PC-3 (cell line): Measurements from ENCODE around the gene CDIP1. TPM values are rescaled to one million over a fixed set of nuclear protein-coding genes. Genes with fewer than 3 reads are reported as not detected.

Source experiments
- ATAC-seq: fragments of 200-7000 bp; cut with Tn5 transposase; 2 replicates; pipeline ENCODE4 v1.9.1; 2020; ENCODE audit warnings: mild to moderate bottlenecking, moderate library complexity
- BruUV-seq: library from RNA; stranded (reverse); fragments of 400-500 nt; replicated peaks from 2 replicates; lab custom pipeline; 2021; lab: Mats Ljungman, UMichigan
- CTCF ChIA-PET: fragments of 300-600 bp; sonication (Branson Sonifier 250); formaldehyde crosslinking; loops from one replicate; lab custom pipeline; 2022; ENCODE audit warnings: antibody characterized with exemption; lab: Charles Lee
- POLR2A ChIA-PET: fragments of 300-600 bp; sonication (Branson Sonifier 250); formaldehyde crosslinking; loops from one replicate; lab custom pipeline; 2022; ENCODE audit warnings: antibody characterized with exemption; ENCODE audit not compliant: unreplicated experiment; lab: Charles Lee
- DNase-seq: peaks from one replicate; pipeline ENCODE4 v3.0.0-alpha.2; 2015
- H2AFZ ChIP-seq: fragments of 300-600 bp; sonication (generic); 2 replicates; pipeline ENCODE4 v1.6.0; 2016; ENCODE audit warnings: antibody characterized with exemption, low read length
- H3F3A ChIP-seq: fragments of 300-600 bp; sonication (generic); one replicate; pipeline ENCODE4 v1.6.0; 2017; ENCODE audit warnings: antibody characterized with exemption, low read length, control low read depth, mild to moderate bottlenecking; ENCODE audit not compliant: unreplicated experiment
- H3K27ac ChIP-seq: fragments of 300-600 bp; sonication (generic); 2 replicates; pipeline ENCODE4 v1.5.1; 2016; ENCODE audit warnings: mild to moderate bottlenecking, low read length
- H3K27me3 ChIP-seq: fragments of 300-600 bp; sonication (generic); 2 replicates; pipeline ENCODE4 v1.6.1; 2016; ENCODE audit warnings: low read length, mixed read lengths
- H3K36me3 ChIP-seq: fragments of 300-600 bp; sonication (generic); 2 replicates; pipeline ENCODE4 v1.6.1; 2016; ENCODE audit warnings: low read depth, mixed run types, low read length, mixed read lengths
- H3K4me1 ChIP-seq: fragments of 300-600 bp; sonication (generic); 2 replicates; pipeline ENCODE4 v1.5.1; 2016; ENCODE audit warnings: low read length; ENCODE audit not compliant: insufficient read depth
- H3K4me2 ChIP-seq: fragments of 300-600 bp; sonication (generic); 2 replicates; pipeline ENCODE4 v1.6.0; 2016; ENCODE audit warnings: low read length
- H3K4me3 ChIP-seq: fragments of 300-600 bp; sonication (generic); 2 replicates; pipeline ENCODE4 v1.5.1; 2016; ENCODE audit warnings: mild to moderate bottlenecking, low read length, mixed read lengths
- H3K79me2 ChIP-seq: fragments of 300-600 bp; sonication (generic); 2 replicates; pipeline ENCODE4 v1.6.1; 2017; ENCODE audit warnings: low read length, mixed read lengths
- H3K9ac ChIP-seq: fragments of 300-600 bp; sonication (generic); 2 replicates; pipeline ENCODE4 v1.6.0; 2016; ENCODE audit warnings: mild to moderate bottlenecking, low read length
- H3K9me2 ChIP-seq: fragments of 300-600 bp; sonication (generic); replicated peaks from 2 replicates; pipeline ENCODE4 v1.6.1; 2016; ENCODE audit warnings: mixed run types, low read length, mixed read lengths
- H3K9me3 ChIP-seq: fragments of 300-600 bp; sonication (generic); 2 replicates; pipeline ENCODE4 v1.6.1; 2016; ENCODE audit warnings: low read length, mixed read lengths
- H4K20me1 ChIP-seq: fragments of 300-600 bp; sonication (generic); 2 replicates; pipeline ENCODE4 v1.6.1; 2016; ENCODE audit warnings: low read length, mixed read lengths
- EZH2 ChIP-seq: fragments of 300-600 bp; sonication (generic); IDR thresholded peaks from one replicate; pipeline ENCODE4 v1.6.1; 2017; ENCODE audit warnings: antibody characterized with exemption, mild to moderate bottlenecking, low read length; ENCODE audit not compliant: unreplicated experiment
- EZH2phosphoT487 ChIP-seq: fragments of 300-600 bp; sonication (generic); IDR thresholded peaks from 2 replicates; pipeline ENCODE4 v1.6.1; 2018; ENCODE audit warnings: mild to moderate bottlenecking, antibody characterized with exemption, low read length, borderline replicate concordance
- intact Hi-C: fragments of 100-400 bp; cut with micrococcal nuclease; formaldehyde crosslinking; loops from 2 replicates; pipeline ENCODE4 v1.9.0; 2023
- total RNA-seq: library from RNA; depleted of rRNA; stranded (reverse); fragments of >200 nt; gene quantifications from 2 replicates; pipeline ENCODE4 v1.2.3, GENCODE V29; 2014
- TF ChIP-seq, protein P1 (sequence below): fragments of 300-600 bp; sonication (generic); conservative IDR thresholded peaks from 2 replicates; pipeline ENCODE4 v1.5.1; 2017; ENCODE audit warnings: antibody characterized with exemption, low read depth, mild to moderate bottlenecking, low read length

CDIP1 gene
- total RNA-seq, 1 experiment from 2014 or later: 8.7 TPM

- Histone ChIP-seq H3K79me2 (no peaks in the 10 kb centered on the region), H3K4me2 (no peak overlapping the region), H3F3A (no peaks in the 10 kb centered on the region), H3K36me3 (no peaks in the 10 kb centered on the region), H3K9me2 (no peaks in the 10 kb centered on the region), H3K4me1 (peaks cover 11% of the 10 kb centered on the region), H4K20me1 (no peaks in the 10 kb centered on the region), H3K27ac (no peak overlapping the region), H3K9me3 (no peaks in the 10 kb centered on the region), H3K9ac (no peak overlapping the region), H3K4me3 (no peak overlapping the region), H2AFZ (no peak overlapping the region), H3K27me3 (no peaks in the 10 kb centered on the region)
- DNase-seq (no peak), ATAC-seq (no peak)
- TF ChIP-seq, protein P1, sequence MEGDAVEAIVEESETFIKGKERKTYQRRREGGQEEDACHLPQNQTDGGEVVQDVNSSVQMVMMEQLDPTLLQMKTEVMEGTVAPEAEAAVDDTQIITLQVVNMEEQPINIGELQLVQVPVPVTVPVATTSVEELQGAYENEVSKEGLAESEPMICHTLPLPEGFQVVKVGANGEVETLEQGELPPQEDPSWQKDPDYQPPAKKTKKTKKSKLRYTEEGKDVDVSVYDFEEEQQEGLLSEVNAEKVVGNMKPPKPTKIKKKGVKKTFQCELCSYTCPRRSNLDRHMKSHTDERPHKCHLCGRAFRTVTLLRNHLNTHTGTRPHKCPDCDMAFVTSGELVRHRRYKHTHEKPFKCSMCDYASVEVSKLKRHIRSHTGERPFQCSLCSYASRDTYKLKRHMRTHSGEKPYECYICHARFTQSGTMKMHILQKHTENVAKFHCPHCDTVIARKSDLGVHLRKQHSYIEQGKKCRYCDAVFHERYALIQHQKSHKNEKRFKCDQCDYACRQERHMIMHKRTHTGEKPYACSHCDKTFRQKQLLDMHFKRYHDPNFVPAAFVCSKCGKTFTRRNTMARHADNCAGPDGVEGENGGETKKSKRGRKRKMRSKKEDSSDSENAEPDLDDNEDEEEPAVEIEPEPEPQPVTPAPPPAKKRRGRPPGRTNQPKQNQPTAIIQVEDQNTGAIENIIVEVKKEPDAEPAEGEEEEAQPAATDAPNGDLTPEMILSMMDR: no peak
- TF ChIP-seq EZH2phosphoT487: no peak
- no peak for TF ChIP-seq EZH2
- ChIA-PET POLR2A (no interaction called here), CTCF (no interaction called here)
- BruUV-seq: no TSS peak
- intact Hi-C loops: loop anchor here (2.0 kb wide), 1 partner anchor 67 kb away; no protein-coding TSS in a partner anchor
Measured at GRCh38 chr16:4583906-4584305, 45.3 kb upstream of the CDIP1 start.

DNA sequence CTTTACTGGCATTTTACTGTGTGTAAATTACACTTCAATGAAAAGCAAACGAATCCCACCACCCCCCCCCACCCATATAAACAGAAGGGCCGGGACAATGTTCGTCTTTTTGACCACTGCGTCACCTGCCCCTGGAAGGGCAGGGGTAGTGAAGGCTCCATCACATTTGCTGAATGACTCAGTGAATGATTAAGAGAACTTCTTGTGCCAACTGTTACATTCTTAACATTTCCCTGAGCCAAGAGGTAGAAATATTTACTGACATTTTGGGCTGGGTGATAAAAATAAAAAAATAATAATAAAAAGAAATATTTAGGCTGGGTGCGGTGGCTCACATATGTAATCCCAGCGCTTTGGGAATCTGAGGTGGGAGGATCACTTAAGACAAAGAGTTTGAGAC is 41.7 kb upstream of the CDIP1 start:
- Histone ChIP-seq H3F3A (no peaks in the 10 kb centered on the region), H3K4me1 (peaks cover 11% of the 10 kb centered on the region), H3K4me3 (no peak overlapping the region), H3K27ac (peak overlapping the region; percentile 41; the same call in 1 of the 2 replicates), H2AFZ (no peak overlapping the region), H3K9me3 (no peaks in the 10 kb centered on the region), H3K9me2 (no peaks in the 10 kb centered on the region), H3K36me3 (no peaks in the 10 kb centered on the region), H3K27me3 (no peaks in the 10 kb centered on the region), H3K79me2 (no peaks in the 10 kb centered on the region), H3K9ac (no peak overlapping the region), H4K20me1 (no peaks in the 10 kb centered on the region), H3K4me2 (no peak overlapping the region)
- CTCF ChIA-PET: no interaction called here
- BruUV-seq: no TSS peak
- ATAC-seq (peak; percentile 97), DNase-seq (peak; percentile 87)
- POLR2A ChIA-PET: no interaction called here
- intact Hi-C loops: no loop called here
- no peak for TF ChIP-seq EZH2phosphoT487
- TF ChIP-seq EZH2: no peak
- TF ChIP-seq, protein P1: no peak

DNA sequence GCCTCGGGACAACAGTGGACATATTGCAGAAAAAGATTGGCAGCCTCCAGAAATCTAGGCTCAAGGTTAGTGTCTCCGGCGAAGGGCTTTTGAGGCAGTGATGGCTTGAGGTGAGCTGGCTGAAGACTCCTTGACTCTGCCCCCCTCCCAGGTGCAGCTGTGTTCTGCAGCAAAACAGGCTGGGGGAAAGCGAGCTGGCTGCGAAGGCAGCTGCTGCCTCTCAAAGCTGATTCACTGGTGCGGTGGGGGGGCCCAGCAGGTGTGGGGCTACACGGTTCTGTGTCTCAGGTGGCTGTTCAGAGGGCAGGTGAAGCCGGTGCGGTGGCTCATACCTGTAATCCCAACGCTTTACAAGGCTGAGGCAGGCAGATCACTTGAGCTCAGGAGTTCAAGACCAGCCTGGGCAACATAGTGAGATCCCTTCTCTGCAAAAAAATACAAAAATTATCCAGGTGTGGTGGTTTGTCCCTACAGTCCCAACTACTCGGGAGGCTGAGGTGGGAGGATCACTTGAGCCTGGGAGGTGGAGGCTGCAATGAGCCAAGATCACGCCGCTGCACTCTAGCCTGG is 40.5 kb upstream of the CDIP1 start:
- no peak overlapping the region for H3K27ac ChIP-seq

More for the DNA sequence above, 40.5 kb upstream of the CDIP1 start:
- no peaks in the 10 kb centered on the region for H3K9me3 ChIP-seq
- POLR2A ChIA-PET: no interaction called here
- no peaks in the 10 kb centered on the region for H4K20me1 ChIP-seq
- no TSS peak for BruUV-seq
- H3K27me3 ChIP-seq: no peaks in the 10 kb centered on the region
- peaks cover 11% of the 10 kb centered on the region for H3K4me1 ChIP-seq
- no peak overlapping the region for H3K4me3 ChIP-seq
- ATAC-seq (no peak), DNase-seq (no peak)
- CTCF ChIA-PET: no interaction called here
- H3K9me2 ChIP-seq: no peaks in the 10 kb centered on the region
- intact Hi-C loops: no loop called here
- no peak overlapping the region for H3K4me2 ChIP-seq
- no peak overlapping the region for H3K9ac ChIP-seq
- H3K36me3 ChIP-seq: no peaks in the 10 kb centered on the region
- H3F3A ChIP-seq: no peaks in the 10 kb centered on the region
- no peaks in the 10 kb centered on the region for H3K79me2 ChIP-seq
- TF ChIP-seq, protein P1: no peak
- TF ChIP-seq EZH2 (no peak), EZH2phosphoT487 (no peak)
- no peak overlapping the region for H2AFZ ChIP-seq
